ENCODE results near the gene SLC44A1.

The SLC44A1 gene

DNA sequence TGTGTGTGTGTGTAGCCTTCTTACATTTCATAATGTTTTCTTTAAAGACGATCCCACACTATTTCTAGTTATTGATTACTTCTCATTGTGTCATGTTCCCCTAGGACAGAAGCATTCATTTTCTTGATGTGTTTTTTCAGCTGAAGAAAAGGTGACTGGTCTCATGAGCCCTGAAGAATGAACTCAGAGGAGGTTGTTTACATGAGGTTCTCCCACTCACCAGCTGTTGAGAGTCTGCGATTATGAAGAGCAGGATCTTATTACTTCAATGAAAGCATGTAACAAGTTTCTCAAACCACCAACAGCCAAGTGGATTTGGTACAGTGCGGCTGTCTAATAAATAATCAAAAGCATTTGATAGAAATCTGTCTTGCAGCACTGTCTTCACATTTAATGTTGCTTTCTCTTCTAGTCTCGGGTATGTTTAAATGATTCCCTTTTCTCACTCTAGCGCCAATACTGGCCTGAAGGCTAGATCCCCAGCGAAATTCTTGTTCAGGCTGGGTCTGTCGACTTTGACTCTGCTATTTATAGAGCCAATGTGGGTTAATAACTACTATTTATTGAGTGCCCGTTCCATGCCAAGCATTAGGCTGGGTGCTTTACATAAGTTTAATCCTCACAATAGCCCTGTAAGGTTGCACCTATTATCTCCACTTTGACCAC is 193.8 kb downstream of the SLC44A1 start:
- DNase-seq = no peak

DNA sequence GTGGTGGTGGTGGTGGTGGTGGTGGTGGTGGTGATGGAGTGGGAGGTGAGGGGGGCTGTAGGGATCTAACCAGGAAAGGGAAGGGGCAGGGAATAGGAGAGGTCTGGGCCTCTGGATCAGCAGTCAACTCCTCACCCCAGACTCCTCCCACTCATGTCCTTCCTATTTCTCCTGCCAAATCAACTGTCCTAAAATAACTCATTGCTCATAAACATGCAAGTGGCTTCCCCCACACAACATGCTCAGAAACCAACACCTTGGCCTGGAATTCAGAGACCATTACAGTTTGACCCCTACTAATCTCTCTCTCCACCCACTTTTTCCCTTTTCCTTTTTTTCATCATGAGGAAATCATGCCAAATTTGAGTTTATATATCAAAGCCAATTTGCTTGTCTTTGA is 195.0 kb downstream of the SLC44A1 start:
- no peak for DNase-seq

DNA sequence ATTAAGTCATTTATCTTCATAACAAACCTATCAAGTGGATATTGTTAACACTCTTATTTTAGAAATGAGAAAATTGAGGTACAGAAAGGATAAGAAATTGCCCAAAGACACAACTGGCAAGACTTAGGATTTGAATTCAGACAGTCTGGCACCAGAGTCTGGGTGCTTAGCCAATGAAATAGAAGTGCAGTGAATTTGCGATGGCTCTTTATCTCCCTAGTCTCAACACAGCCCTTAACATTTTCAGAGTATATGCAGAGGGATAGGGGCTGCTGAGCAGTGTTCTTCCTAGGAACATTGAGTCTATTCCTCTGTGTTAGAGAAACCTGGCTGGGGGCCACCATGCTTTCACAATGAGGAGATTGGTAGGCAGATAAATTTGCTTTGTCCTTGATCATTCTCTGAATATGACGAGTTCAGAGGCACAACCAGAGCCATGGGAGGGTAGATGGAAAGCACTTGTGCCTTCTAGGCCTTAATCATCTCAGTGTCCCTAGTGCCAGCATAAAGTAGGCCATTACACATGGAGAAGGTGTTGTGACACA is 197.2 kb downstream of the SLC44A1 start:
- DNase-seq = no peak

DNA sequence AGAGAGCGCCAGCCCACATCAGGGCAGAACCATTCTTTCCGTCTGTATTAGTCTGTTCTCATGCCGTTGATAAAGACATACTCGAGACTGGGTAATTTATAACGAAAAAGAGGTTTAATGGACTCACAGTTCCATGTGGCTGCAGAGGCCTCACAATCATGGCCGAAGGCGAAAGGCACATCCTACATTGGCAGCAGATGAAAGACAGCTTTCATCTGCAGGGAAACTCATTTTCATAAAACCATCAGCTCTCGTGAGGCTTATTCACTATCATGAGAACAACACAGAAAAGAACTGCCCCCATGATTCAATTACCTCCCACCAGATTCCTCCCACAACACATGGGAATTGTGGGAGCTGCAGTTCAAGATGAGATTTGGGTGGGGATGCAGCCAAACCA is 198.7 kb downstream of the SLC44A1 start:
- DNase-seq = no peak

DNA sequence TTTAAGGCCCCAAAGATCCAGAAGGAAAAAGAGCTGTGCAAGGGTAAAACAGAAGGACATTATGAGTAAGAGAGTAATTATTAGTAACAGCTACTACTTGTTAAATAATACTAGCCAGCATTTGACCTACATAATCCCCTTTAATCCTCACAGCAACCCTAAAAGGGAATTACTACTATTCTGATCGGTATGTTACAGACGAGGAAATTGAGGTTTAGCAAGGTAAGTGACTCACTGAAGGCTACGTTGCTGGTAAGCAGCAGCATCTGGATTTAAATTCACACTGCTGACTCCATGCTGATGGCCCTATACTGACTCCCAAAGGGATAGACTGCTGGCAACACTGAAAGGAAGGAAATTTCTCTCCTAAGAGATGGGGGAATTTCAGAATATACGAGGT is 199.7 kb downstream of the SLC44A1 start:
- DNase-seq = no peak

DNA sequence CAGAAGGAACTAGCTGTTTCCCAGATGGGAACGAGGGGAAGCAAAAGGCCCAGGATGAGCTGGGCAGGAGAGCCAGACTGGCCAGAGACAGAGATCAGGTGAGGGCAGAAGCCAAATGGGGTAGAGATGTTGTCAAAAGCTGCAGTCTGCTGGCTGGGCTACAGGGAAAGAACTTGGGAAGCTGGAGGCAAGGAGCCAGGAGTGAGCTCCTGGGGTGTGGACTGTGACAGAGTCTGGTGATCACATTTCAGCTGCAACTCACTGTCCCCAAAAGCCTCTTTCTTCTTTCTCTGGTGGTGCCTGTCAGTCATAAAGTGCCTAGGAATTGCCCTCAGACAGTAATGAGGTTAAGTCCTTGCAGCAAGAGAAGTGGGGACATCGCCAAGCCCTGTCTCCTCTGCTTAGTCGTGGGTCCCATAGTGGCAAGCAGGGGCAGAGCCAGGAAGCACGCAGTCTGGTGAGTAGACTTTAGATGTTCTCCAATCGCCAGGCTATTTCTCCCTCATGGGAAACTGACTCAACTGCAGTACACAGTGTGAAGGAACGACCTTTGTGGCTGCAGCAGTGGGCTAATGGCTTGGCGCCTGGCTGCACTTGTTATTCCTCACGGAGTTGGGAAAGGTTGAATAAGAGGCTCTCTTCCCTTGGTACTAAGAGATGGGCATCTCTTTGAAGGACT is 200.9 kb downstream of the SLC44A1 start:
- no peak for DNase-seq

DNA sequence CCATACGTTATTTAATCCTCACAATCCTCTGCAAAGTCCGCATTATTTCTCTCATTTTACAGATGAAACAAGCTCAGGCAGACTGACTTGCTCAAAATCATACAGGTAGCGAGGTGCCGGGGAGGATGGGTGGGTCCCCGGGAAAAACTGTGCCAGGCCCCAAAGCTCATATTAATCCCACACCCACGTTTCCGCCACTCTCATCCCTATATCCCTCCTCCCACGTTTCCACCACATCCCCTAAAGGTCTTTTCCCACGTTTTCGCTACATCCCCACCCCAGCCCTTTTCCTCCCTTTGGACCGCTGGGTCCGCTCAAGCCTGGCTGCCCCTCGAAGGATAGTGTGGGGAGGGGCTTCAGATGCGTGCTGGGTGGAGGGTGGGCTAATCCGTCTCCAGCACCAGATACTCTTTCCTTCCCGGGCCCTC is 202.9 kb downstream of the SLC44A1 start:
- DNase-seq = no peak

DNA sequence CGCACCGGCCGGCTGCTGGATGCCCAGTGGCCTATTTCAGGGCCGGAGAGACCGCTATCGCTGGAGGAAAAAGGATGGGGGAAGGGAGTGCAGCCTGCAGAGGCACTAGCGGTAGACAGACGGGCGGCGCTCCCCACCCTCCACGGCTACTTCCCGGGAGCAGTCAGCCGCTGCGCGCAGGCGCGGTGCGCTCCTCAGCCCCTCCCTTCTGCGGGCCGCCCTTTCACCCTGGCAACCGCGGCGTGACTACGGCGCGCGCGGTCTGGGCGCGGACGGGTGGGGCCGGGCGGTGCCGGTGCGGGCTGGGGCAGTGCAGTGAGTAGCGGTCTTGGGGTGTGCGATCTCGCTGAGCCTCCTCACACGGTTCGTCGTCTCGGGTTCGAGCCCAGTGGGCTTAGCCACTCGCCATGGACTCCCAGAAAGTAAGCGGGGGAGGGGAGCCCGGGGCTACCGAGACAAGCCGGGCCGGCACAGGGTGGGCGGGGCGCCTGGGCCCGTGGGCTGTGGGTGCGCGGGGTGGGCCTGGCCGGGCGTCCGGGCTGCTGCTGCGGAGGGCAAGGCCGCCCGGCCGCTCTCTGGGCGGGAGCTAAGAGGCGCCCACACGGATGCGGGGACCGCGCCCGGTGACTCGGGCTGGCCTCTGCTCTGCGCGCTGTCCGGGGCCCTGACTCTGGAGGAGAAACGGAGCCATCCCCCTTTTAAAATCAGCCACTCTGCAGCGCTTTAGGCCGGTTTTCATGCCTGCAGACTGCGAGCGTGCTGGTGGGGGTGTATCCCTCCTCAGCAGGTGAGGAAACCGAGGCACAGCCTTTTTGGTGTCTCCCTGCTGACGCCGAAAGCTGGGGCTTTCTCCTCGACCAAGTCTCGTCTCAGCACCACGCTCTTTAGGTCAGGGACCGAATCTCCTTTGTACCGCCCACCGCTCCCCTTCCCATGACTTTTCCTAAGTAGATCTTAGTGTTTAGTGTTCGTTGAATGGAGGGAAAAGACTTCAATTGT is 203.7 kb downstream of the SLC44A1 start, which contains the start of gene FSD1L:
FSD1L (plus strand) TSS at position 221 of the 999 bp plus-strand sequence; CDS start at position 408, 187 bp downstream.
- DNase-seq = peak; percentile 88

DNA sequence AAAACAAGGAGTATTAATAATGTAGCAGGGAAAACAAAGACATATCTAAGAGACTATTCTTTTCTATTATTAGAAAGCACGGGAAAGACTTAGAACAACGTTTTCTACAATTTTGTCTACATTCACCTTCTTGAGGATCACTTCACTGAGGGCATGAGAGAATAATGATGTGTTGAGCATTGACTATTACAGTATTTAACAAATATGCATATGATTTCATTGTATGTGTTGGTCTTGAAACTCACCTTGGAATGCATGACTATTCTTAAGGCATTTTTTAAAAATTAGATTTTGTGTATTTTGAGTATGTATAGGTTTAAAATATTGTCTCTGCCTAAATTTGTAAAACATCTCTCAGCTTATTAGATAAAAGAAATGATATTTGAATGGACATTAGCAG is 204.6 kb downstream of the SLC44A1 start:
- DNase-seq = no peak

DNA sequence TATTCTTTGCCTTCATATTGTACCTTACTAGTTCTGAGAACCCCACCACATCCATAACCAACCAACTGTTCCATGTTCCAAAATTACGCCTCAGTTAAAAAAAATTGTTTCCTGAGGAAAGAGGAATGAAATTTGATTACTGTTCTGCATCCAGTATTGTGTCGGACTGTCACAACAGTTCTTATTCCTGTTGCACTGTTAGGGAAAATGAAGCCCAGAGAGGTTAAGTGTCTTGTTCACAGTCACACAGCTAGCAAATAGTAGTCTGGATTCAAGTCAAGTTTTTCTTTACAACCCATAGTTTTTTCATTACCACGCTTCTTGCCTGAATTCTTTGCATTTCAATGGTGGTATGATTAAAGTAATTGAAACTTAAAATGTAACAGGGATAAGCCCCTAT is 207.7 kb downstream of the SLC44A1 start:
- DNase-seq = no peak

DNA sequence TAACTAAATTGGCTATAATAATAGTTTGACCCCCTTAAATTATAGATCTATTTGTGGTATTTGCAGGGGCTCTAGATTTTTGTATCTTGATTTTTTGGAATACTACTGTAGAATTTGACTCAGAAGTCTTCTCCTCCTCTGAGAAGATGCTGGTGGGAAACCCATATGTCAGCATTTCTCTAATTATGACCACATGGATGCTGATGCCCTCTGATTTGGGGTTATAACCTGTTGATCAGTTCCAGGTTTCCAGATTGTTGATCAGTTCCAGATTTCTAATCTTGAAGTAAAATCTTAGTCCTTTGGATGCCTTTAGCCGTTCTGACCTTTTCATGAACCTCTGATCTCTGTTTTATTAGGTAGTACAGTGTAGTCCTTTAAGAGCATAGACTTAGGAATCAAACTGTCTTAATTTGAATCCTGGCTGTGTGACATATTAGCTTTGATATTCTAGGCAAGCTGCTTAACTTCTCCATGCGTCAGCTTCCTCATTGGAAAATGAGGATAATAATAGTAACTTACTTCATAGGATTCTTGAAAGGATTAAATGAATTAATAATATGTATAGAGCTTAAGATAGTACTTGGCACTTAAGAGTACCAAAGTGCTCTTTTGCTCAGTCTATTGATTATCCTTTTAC is 211.5 kb downstream of the SLC44A1 start:
- no peak for DNase-seq

DNA sequence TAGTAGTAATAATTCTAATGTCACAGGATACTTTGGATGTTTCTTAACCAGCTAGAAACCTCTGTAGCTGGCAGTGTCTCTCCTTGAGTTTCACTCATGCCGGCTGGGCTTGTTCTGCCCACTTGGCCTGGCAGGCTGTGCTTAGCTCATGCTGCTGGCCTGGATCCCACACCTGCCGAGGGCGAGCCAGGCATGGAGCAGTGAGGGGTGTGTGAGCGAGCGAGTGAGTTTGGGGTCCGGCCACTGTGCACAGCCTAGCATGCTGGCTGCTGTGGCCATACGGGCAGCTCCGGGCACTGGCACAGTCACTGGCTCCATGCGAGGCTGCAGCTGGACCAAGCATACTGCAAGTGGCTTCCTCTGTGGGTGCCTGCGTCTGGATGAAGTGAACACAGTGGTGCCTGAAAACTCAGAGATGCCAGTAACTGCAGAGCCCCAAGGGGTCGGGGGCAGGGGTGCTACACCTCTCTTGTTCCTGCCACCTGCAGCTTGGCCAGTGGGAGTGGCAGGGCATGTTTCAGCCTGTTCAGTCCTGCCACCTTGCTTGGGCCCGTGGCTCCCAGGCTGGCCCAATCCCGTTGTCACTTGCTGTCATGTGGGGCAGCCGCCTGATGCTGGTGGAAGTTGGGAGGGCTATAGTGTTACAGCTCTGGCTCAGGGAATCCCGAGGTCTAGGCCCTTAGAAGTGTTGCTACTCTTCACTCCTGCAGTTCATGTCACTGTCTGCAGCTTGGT is 213.3 kb downstream of the SLC44A1 start:
- DNase-seq = no peak

DNA sequence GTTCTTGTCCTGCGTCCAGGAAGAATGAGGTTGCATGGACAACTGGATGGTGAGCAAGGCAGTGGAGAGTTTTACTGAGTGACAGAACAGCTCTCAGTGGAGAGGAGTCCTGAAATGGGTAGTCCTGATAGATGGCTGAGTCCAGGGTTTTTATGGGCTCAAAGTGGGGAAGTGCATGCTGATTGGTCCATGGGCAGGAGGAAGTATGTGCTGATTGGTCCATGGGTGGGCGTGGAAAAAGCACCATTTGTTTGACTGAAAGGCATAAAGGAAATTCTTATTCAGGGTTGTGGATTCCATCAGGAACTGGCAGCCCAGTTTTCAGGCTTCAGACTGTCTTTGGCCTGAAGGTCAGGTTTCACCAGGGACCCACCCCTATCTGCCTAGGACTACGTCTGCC is 214.0 kb downstream of the SLC44A1 start:
- no peak for DNase-seq

DNA sequence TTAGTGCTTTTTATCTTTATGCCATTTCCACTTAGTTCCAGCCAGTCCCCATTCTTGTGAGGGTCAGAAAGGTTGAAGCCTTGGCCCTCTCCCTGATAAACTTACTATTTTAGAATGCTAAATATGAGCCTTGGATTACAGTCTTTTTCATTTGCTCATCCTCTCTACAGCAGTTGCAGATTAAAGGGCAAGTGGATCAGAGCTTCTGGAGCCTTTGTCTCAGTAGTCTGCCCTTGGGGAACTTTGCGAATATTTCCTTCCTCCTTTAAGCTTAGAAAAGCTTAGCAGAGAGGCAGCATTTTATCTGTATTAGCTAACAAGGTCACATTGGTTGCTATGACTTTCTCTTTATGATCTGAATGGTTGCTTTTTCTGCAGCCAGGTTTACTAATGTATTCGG is 214.9 kb downstream of the SLC44A1 start:
- no peak for DNase-seq

DNA sequence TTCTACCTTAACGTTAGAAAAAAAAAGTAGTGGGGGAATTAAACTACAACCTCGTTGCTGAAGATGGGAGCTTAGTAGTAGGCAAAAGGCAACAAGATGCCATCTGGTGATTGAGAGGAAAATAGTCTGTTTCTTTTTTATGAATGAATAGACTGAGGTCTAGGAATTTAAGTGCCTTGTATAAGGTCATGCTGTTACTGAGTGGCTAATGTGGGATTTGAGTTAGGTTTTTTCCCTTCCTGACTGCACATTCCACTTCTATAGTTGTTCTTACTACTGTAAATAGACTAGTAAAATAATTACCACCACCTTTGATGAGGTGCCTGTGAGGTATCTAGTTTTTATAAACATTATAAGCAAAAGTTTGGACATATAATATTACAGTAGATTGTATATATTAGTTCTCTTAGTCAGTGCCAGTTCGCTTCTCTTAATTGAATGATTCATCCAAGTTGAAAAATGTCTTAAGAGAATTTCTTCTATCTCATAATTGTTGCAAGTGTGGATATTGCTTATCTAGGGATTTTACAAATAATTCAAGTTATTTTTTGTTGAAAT is 222.5 kb downstream of the SLC44A1 start:
- DNase-seq = no peak

DNA sequence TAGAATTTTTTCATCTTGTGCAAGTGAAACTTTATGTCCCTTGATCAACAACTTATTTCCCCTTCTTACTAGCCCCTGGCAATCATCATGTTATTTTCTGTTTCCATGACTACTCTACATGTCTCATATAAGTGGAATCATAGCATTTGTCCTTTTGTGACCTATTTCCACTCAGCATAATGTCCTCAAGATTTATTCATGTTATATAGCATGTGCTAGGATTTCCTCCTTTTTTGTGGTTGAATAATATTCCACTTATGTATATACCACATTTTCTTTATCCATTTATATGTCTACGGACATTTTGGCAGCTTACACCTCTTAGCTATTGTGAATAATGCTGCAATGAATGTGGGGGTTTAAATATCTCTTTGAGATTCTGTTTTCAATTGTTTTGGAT is 224.4 kb downstream of the SLC44A1 start:
- DNase-seq = no peak

DNA sequence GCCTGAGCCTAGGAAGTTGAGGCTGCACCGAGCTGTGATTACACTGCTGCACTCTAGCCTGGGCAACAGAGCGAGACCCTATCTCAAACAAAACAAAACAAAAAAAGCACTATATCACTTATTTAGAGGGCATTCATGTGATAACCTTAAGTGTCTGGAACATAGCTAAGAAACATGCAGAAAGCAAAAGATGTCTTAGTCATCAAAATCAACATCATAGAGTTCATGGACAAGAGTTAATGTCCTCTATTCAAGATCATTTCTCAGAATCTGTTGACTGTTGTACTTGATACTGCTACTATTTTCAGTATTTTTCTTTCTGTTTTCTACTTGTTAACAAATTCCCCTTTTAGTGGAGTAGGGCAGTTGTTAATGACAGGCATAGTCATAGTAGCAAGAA is 228.8 kb downstream of the SLC44A1 start:
- DNase-seq = no peak

DNA sequence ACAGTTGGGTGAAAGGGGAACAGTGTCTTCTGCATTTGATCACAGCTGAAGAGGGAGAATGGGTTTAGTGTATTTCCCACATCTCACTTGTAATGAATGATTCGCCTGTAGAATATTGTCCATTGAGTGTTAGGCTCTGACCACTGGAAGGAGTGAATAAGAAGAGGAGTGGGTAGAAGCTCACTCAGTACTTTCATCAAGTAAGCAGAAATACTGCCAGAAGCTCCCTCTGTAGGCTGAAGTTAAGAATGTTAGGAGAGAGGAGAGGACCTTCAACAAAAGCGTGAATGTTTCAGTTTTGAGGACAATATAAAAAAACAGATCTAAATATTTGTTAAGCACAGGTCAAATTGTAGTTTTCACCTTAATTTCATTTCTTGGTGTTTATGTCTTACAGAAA is 230.9 kb downstream of the SLC44A1 start:
- no peak for DNase-seq

DNA sequence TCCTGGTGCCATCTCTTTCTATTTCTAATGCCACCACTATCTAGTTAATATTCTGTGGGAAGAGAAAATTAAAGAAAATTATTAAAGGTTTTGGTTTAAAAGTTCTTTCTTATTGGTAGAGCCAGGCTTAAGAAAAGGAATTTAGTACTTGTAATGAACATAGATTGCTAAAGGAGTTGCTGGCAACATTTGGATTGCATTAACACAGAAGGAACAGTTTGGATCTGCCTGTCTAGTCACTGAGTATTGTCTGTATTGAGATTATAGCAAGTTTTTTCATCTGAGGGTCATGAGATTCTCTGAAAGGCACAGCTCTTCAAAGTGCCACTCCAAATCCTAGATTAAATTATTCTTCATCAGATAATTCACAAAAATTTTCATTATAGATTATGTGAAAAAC is 235.4 kb downstream of the SLC44A1 start:
- DNase-seq = no peak

DNA sequence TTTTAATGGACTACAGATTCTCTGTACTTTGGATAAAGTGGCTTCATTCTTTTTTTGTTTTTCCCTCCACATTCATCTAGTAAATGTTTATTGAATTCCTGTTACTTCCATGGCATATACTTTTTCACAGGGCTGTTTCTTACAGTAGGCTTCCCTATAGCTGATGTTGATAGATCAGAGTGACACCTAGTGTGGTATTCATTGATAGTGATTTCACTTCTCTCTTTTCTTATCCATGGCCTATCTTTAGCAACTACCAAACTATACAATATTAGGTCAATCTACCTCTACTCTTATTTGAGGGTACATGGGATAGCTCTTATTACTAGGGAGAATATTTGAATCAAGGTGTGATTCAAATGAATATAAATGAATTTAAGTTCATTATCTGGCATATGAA is 239.2 kb downstream of the SLC44A1 start:
- DNase-seq = no peak

DNA sequence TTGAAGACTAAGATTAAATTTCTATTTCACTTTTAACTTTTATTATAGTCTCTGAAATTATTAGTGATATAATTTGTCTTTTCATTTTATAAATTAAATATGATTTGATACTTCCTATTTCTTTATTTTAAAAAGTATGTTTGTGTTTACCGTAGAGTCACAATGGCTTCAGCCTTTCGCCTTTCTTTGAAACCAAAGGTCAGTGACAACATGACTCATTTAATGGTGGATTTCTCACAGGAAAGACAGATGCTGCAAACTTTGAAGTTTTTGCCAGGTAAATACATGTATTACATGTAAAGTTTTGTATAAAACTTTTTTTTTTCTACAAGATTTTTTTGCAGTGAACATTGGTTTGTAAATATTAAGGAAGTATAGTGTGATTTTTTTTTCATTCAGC is 239.8 kb downstream of the SLC44A1 start:
- DNase-seq = no peak

DNA sequence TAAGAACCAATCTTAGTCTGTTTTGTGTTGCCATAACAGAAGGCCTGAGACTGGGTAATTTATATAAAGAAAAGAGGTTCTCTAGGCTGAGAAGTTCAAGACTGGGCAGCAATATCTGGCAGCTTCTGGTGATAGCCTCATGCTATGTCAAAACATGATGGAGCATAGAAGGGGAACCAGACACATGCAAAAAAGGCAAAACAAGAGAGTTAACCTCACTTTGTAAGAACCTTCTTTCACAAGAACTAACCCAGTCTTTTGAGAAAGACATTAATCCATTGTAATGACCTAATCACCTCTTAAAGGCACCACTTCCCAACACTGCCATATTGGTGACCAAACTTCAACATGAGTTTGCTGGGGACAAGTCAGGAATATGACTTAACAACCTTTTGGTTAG is 240.7 kb downstream of the SLC44A1 start:
- no peak for DNase-seq

Measured in NCI-H1105 (cell line).